ENCODE measurements around the gene CS. TPM values are rescaled to one million over a fixed set of nuclear protein-coding genes. Genes with fewer than 3 reads are reported as not detected.
A peak's percentile ranks its signal among the peaks of the same experiment; 100 is the strongest.

The CS gene
- polyA plus RNA-seq, 1 experiment = 167 TPM

DNA sequence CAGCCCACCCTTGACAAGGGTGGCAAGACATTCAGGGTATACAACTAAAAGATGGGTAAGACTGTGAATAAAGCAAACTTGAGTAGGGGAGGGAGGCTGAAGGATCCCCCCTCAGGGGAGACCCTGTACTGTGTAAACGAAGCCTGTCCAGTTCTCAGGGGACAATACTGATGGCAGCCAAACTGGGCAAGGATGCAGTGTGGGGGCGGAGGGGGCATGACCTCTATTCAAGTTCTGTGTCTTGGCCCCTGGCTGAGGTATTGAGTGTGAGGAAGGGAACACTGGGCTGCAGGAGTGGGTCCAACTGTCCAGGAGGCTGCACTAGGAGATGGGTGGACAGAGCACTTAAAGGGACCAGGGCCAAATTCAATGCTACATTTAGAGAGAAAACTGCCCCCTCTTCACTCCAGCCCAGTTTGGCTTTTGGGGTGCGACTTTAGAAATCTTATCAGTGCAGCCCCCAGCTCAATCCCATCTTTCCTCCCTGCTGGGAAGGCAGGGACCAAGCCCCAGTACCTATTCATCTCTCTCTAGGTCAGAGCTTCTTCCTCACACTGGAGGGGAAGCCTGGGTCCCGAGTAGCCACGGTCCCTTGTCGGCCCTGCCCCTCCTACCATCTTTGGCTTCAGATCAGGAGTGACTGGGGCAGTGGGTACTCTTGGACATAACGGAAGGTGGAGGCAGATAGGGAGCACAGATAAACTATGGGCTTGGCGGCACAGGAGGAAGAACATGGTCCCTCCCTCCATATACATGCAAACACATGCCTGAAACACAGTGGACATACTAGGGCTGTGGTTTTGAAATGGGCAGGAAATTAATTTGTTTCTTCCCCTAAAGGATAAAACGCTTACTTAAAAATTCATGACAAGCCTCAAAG, 58.5 kb downstream of the CS start:
- Histone ChIP-seq H3K4me3 (ENCODE audit: low read depth, low read length) (no peak overlapping the region), H3K27me3 (ENCODE audit: control insufficient read depth, insufficient read depth, low read length) (no peaks in the 10 kb centered on the region), H3K9me3 (ENCODE audit: control insufficient read depth, insufficient read depth, low read length) (no peaks in the 10 kb centered on the region; the same call in 1 of the 2 replicates), H3K27ac (ENCODE audit: low read depth, low read length) (peak overlapping the region; percentile 2)
- ChIA-PET CTCF (no interaction called here), POLR2A (no interaction called here)
- DNase-seq (ENCODE audit: low read depth, low spot score) = no peak
- TF ChIP-seq, protein P1, sequence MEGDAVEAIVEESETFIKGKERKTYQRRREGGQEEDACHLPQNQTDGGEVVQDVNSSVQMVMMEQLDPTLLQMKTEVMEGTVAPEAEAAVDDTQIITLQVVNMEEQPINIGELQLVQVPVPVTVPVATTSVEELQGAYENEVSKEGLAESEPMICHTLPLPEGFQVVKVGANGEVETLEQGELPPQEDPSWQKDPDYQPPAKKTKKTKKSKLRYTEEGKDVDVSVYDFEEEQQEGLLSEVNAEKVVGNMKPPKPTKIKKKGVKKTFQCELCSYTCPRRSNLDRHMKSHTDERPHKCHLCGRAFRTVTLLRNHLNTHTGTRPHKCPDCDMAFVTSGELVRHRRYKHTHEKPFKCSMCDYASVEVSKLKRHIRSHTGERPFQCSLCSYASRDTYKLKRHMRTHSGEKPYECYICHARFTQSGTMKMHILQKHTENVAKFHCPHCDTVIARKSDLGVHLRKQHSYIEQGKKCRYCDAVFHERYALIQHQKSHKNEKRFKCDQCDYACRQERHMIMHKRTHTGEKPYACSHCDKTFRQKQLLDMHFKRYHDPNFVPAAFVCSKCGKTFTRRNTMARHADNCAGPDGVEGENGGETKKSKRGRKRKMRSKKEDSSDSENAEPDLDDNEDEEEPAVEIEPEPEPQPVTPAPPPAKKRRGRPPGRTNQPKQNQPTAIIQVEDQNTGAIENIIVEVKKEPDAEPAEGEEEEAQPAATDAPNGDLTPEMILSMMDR (IDR thresholded peaks at IDR 0.05; ENCODE audit: low read depth, low read length) = no peak

DNA sequence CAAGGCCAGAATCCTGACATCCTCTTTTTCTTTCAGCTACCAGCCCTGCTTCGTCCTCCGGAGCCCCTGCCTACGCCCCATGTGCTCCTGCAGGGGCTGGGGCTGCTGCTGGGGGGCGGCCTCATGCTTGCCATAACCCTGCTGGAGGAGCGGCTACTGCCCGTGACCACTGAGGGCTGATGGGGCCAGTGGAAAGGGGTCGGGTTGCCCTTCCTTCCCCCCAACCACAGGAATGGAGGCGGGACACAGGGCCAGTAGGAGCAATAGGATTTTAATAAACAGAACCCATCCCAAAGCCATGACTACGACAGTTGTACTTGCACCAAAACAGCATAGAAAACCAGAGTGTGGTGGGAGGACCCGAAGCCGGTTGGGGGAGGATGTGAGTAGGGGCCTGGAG, 62.6 kb downstream of the CS start:
- Histone ChIP-seq H3K27me3 (ENCODE audit: control insufficient read depth, insufficient read depth, low read length) (no peaks in the 10 kb centered on the region), H3K9me3 (ENCODE audit: control insufficient read depth, insufficient read depth, low read length) (no peaks in the 10 kb centered on the region), H3K27ac (ENCODE audit: low read depth, low read length) (no peak overlapping the region), H3K4me3 (ENCODE audit: low read depth, low read length) (no peak overlapping the region)
- no peak for DNase-seq (ENCODE audit: low read depth, low spot score)
- ChIA-PET POLR2A (interaction anchor here (3.0 kb wide), 1 partner anchor 15 kb away, joined by 9 read pairs; the partner anchor contains the start of gene RNF41), CTCF (no interaction called here)
- TF ChIP-seq, protein P1 (IDR thresholded peaks at IDR 0.05; ENCODE audit: low read depth, low read length) = no peak

DNA sequence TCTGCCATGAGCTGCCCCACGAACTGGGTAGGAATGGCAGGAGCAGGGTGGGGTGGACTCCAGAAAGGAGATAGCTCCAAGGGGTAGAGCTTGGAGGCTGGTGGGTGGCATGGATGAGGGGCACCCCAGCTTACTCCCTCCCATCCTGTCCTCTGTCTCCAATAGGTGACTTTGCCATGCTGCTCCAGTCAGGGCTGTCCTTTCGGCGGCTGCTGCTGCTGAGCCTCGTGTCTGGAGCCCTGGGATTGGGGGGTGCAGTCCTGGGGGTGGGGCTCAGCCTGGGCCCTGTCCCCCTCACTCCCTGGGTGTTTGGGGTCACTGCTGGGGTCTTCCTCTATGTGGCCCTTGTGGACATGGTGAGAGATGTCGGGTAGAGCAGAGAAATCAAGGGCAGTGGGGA, 63.1 kb downstream of the CS start:
- ChIA-PET CTCF (no interaction called here), POLR2A (interaction anchor here (3.0 kb wide), 1 partner anchor 15 kb away, joined by 9 read pairs; the partner anchor contains the start of gene RNF41)
- no peaks in the 10 kb centered on the region for H3K9me3 ChIP-seq (ENCODE audit: control insufficient read depth, insufficient read depth, low read length)
- TF ChIP-seq, protein P1 (IDR thresholded peaks at IDR 0.05; ENCODE audit: low read depth, low read length) = no peak
- H3K4me3 ChIP-seq (ENCODE audit: low read depth, low read length) = no peak overlapping the region
- no peaks in the 10 kb centered on the region for H3K27me3 ChIP-seq (ENCODE audit: control insufficient read depth, insufficient read depth, low read length)
- no peak for DNase-seq (ENCODE audit: low read depth, low spot score)
- no peak overlapping the region for H3K27ac ChIP-seq (ENCODE audit: low read depth, low read length)

DNA sequence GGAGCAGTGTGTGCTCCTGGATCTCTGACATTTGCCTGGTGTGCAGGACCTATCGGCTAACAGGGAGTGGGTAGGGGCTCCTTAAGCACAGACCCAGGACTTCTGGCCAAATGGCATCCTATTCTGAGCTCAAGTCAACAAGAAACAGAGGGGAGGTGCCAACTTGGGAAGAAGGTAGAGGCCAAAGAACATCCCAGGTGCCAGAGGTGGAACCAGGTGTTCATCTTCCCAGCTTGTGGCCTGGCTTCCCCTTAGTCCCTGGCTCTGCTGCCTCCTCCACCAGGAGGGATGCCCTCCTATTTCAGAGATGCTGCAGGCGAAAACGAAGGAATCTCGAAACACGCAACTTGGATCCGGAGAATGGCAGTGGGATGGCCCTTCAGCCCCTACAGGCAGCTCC, 64.0 kb downstream of the CS start:
- ChIA-PET POLR2A (interaction anchor here (0.5 to 3.0 kb wide), 4 partner anchors 14 to 80 kb away, joined by 3 to 9 read pairs (median 4); partner anchors contain the start of genes CNPY2 and RNF41), CTCF (no interaction called here)
- DNase-seq (ENCODE audit: low read depth, low spot score) = no peak
- no peak overlapping the region for H3K4me3 ChIP-seq (ENCODE audit: low read depth, low read length)
- no peaks in the 10 kb centered on the region for H3K9me3 ChIP-seq (ENCODE audit: control insufficient read depth, insufficient read depth, low read length)
- no peak overlapping the region for H3K27ac ChIP-seq (ENCODE audit: low read depth, low read length)
- TF ChIP-seq, protein P1 (IDR thresholded peaks at IDR 0.05; ENCODE audit: low read depth, low read length) = no peak
- H3K27me3 ChIP-seq (ENCODE audit: control insufficient read depth, insufficient read depth, low read length) = no peaks in the 10 kb centered on the region

DNA sequence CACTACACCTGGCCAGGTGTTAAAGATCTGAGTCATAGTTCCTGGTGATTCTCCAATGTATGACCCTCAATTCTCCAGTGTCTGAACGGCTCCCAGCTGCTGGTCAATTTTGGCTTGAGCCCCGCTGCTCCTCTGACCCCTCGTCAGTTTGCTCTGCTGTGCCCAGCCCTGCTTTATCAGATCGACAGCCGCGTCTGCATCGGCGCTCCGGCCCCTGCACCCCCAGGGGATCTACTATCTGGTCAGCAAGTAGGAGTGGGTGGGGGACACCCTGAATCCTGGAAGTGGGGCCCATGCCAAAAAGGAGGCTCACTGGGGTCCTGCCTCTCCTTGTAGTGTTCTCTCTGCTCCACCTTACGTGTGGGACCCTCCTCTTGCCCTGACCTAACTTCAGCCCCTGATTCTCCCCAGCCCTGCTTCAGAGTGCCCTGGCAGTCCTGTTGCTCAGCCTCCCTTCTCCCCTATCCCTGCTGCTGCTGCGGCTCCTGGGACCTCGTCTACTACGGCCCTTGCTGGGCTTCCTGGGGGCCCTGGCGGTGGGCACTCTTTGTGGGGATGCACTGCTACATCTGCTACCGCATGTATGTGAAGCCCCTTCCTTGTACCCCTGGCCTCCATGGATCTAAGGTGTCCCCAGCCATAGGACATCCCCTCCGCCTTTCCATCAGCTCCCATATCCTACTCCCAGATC, 65.2 kb downstream of the CS start:
- no peak for DNase-seq (ENCODE audit: low read depth, low spot score)

More for the DNA sequence above, 65.2 kb downstream of the CS start:
- Histone ChIP-seq H3K4me3 (ENCODE audit: low read depth, low read length) (no peak overlapping the region), H3K27me3 (ENCODE audit: control insufficient read depth, insufficient read depth, low read length) (no peaks in the 10 kb centered on the region), H3K27ac (ENCODE audit: low read depth, low read length) (no peak overlapping the region), H3K9me3 (ENCODE audit: control insufficient read depth, insufficient read depth, low read length) (no peaks in the 10 kb centered on the region)
- ChIA-PET POLR2A (interaction anchor here (3.0 kb wide), 1 partner anchor 13 kb away, joined by 9 read pairs; the partner anchor contains the start of gene RNF41), CTCF (no interaction called here)
- TF ChIP-seq, protein P1 (IDR thresholded peaks at IDR 0.05; ENCODE audit: low read depth, low read length) = no peak
